ENCODE data around the gene PEX6. TPM values are rescaled to one million over a fixed set of nuclear protein-coding genes. Genes with fewer than 3 reads are reported as not detected.

The PEX6 gene
- total RNA-seq, 1 experiment from 2014 or later = 25.9 TPM

DNA sequence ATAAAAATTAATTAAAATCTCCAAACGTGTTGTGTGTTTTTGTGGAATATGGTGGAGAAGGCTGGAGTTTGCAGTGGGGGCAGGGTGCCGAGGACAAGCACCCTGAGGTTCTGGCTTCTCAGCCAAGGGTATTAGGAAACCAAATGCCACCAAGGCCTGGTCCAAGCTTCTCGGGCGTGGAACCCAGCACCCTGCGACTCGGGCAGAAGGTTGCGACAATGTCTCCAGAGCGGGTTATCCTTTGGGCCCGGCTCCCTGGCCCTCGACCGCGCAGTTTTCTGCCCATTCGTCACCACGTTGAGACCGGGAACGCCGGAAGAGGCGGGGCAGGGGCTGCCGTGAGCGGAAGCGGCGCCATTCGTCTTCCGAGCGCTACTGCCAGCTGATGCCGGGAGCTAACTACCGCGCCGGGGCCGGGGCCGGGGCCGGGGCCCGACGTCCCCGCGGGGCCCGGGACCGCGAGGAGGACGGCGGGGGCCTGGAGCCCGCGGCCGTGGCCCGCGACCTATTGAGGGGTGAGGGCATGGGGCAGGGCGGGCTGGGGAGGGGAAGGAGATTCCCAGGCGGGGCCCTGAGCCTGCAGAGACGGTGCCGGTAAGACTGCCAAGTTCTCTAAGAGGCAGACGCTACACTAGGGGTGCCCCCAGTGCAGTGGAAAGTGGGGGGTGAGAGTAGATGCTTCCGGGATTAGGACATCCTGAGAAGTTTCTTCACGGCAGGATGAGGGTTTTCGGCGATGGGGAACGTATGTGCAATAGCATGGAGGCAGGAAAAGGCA lies 42.5 kb upstream of the PEX6 start, which contains the start of gene RRP36:
RRP36 (plus strand) TSS at position 354 of the 778 bp plus-strand sequence; CDS start at position 386, 32 bp downstream.
- Histone ChIP-seq H4K20me1 (ENCODE audit: insufficient read depth) (peaks cover 3% of the 10 kb centered on the region), H3K36me3 (ENCODE audit: low read depth) (peaks cover 31% of the 10 kb centered on the region), H3K4me3 (peak within 1 kb of the TSS; percentile 79), H3K9me3 (ENCODE audit: insufficient read depth, low read depth) (no peaks in the 10 kb centered on the region), H3K27ac (peak within 1 kb of the TSS; percentile 46), H2AFZ (peak within 1 kb of the TSS; percentile 83), H3K27me3 (ENCODE audit: insufficient read depth, low read depth) (no peaks in the 10 kb centered on the region), H3K4me2 (peak within 1 kb of the TSS; percentile 88), H3K9me2 (ENCODE audit: insufficient read depth) (no peaks in the 10 kb centered on the region), H3F3A (ENCODE audit: insufficient read depth, low read depth) (peaks cover 30% of the 10 kb centered on the region; the same call in 1 of the 2 replicates), H3K79me2 (ENCODE audit: low read depth) (peaks cover 41% of the 10 kb centered on the region), H3K4me1 (replicated peaks; ENCODE audit: insufficient read depth) (0 out of 2 replicates have a peak, but pooled peaks cover 10% of the 10 kb centered on the region)
- peak; percentile 62 to 66 for DNase-seq
- TSS peak; percentile 78 for BruUV-seq (replicated peaks)
- CTCF ChIA-PET = no interaction called here
- intact Hi-C loops (cut with micrococcal nuclease; ENCODE audit: unreplicated experiment) = no loop called here
- POLR2A ChIA-PET (ENCODE audit: unreplicated experiment) = interaction anchor here (0.6 to 0.8 kb wide), 4 partner anchors 62 to 1298 kb away, joined by 3 to 6 read pairs (median 4); partner anchors contain the start of gene CNPY3
- TF ChIP-seq CTCF (conservative IDR thresholded peaks at IDR 0.05) (no peak), EZH2 (IDR thresholded peaks at IDR 0.05; ENCODE audit: low read depth) (no peak)

- Histone ChIP-seq H3K36me3 (ENCODE audit: low read depth) (peaks cover 24% of the 10 kb centered on the region), H3F3A (ENCODE audit: insufficient read depth, low read depth) (peaks cover 30% of the 10 kb centered on the region; the same call in 1 of the 2 replicates), H2AFZ (peak overlapping the region; percentile 83; the same call in 1 of the 2 replicates), H3K9me2 (ENCODE audit: insufficient read depth) (no peaks in the 10 kb centered on the region), H3K79me2 (ENCODE audit: low read depth) (peaks cover 47% of the 10 kb centered on the region), H4K20me1 (ENCODE audit: insufficient read depth) (peaks cover 3% of the 10 kb centered on the region), H3K27ac (peak overlapping the region; percentile 46), H3K4me2 (peak overlapping the region; percentile 88), H3K4me3 (peak overlapping the region; percentile 79; the same call in 1 of the 2 replicates), H3K4me1 (replicated peaks; ENCODE audit: insufficient read depth) (0 out of 2 replicates have a peak, but pooled peaks cover 10% of the 10 kb centered on the region), H3K9me3 (ENCODE audit: insufficient read depth, low read depth) (no peaks in the 10 kb centered on the region), H3K27me3 (ENCODE audit: insufficient read depth, low read depth) (no peaks in the 10 kb centered on the region)
- DNase-seq = no peak
- ChIA-PET CTCF (no interaction called here), POLR2A (ENCODE audit: unreplicated experiment) (interaction anchor here (0.6 to 0.8 kb wide), 3 partner anchors 61 to 1298 kb away, joined by 3 to 6 read pairs (median 4); partner anchors contain the start of gene CNPY3)
- no TSS peak for BruUV-seq (replicated peaks)
- intact Hi-C loops (cut with micrococcal nuclease; ENCODE audit: unreplicated experiment) = no loop called here
- no peak for TF ChIP-seq EZH2 (IDR thresholded peaks at IDR 0.05; ENCODE audit: low read depth)
- TF ChIP-seq CTCF (conservative IDR thresholded peaks at IDR 0.05) = no peak
Measured at GRCh38 chr6:43020847-43021246, 41.9 kb upstream of the PEX6 start.

- H2AFZ ChIP-seq = no peak overlapping the region
- peaks cover 53% of the 10 kb centered on the region for H3K79me2 ChIP-seq (ENCODE audit: low read depth)
- peaks cover 30% of the 10 kb centered on the region; the same call in 1 of the 2 replicates for H3F3A ChIP-seq (ENCODE audit: insufficient read depth, low read depth)
- ChIA-PET POLR2A (ENCODE audit: unreplicated experiment) (interaction anchor here (0.8 kb wide), 1 partner anchor 91 kb away, joined by 4 read pairs; the partner anchor contains the start of gene CNPY3), CTCF (no interaction called here)
- no peak overlapping the region for H3K27ac ChIP-seq
- H4K20me1 ChIP-seq (ENCODE audit: insufficient read depth) = peaks cover 3% of the 10 kb centered on the region
- H3K4me3 ChIP-seq = no peak overlapping the region
- DNase-seq = no peak
- H3K27me3 ChIP-seq (ENCODE audit: insufficient read depth, low read depth) = no peaks in the 10 kb centered on the region
- TF ChIP-seq CTCF (conservative IDR thresholded peaks at IDR 0.05) (no peak), EZH2 (IDR thresholded peaks at IDR 0.05; ENCODE audit: low read depth) (no peak)
- H3K9me3 ChIP-seq (ENCODE audit: insufficient read depth, low read depth) = no peaks in the 10 kb centered on the region
- H3K9me2 ChIP-seq (ENCODE audit: insufficient read depth) = no peaks in the 10 kb centered on the region
- H3K4me2 ChIP-seq = no peak overlapping the region
- H3K36me3 ChIP-seq (ENCODE audit: low read depth) = peaks cover 22% of the 10 kb centered on the region
- H3K4me1 ChIP-seq (replicated peaks; ENCODE audit: insufficient read depth) = peaks cover 12% of the 10 kb centered on the region; the same call in 1 of the 2 replicates
- intact Hi-C loops (cut with micrococcal nuclease; ENCODE audit: unreplicated experiment) = no loop called here
- no TSS peak for BruUV-seq (replicated peaks)
Measured at GRCh38 chr6:43020052-43020705, 41.2 kb upstream of the PEX6 start.

All from PC-9 (cell line).